ENCODE data around the gene PCDHA12.

DNA sequence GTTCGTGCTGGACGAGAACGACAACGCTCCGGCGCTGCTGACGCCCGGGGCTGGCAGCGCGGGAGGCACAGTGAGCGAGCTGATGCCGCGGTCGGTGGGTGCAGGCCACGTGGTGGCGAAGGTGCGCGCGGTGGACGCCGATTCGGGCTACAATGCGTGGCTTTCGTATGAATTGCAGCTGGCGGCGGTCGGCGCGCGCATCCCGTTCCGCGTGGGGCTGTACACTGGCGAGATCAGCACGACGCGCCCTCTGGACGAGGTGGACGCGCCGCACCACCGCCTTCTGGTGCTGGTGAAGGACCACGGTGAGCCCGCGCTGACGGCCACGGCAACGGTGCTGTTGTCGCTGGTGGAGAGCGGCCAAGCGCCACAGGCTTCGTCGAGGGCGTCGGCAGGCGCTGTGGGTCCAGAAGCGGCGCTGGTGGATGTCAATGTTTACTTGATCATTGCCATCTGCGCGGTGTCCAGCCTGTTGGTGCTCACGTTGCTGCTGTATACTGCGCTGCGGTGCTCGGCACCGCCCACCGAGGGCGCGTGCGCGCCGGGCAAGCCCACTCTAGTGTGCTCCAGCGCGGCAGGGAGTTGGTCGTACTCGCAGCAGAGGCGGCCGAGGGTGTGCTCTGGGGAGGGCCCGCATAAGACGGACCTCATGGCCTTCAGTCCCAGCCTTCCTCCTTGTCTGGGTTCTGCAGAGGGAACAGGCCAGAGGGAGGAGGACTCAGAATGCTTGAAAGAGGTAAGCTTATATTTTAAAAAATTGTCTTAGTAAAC lies 9.0 kb downstream of the PCDHA12 start:
- TF ChIP-seq, protein P1, sequence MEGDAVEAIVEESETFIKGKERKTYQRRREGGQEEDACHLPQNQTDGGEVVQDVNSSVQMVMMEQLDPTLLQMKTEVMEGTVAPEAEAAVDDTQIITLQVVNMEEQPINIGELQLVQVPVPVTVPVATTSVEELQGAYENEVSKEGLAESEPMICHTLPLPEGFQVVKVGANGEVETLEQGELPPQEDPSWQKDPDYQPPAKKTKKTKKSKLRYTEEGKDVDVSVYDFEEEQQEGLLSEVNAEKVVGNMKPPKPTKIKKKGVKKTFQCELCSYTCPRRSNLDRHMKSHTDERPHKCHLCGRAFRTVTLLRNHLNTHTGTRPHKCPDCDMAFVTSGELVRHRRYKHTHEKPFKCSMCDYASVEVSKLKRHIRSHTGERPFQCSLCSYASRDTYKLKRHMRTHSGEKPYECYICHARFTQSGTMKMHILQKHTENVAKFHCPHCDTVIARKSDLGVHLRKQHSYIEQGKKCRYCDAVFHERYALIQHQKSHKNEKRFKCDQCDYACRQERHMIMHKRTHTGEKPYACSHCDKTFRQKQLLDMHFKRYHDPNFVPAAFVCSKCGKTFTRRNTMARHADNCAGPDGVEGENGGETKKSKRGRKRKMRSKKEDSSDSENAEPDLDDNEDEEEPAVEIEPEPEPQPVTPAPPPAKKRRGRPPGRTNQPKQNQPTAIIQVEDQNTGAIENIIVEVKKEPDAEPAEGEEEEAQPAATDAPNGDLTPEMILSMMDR (IDR thresholded peaks at IDR 0.05), result no peak
- TF ChIP-seq POLR2A (IDR thresholded peaks at IDR 0.05), result no peak

All from prostate gland (tissue), 2 donors.